ENCODE results near the gene TUT4. TPM values are rescaled to one million over a fixed set of nuclear protein-coding genes. Genes with fewer than 3 reads are reported as not detected.

Gene TUT4
- total RNA-seq, 1 donor = 44.2 TPM

GRCh38 chr1:52518962-52519361 lies 33.9 kb downstream of the TUT4 start:
- Histone ChIP-seq H3K27ac (ENCODE audit: low read depth, low read length) (no peak overlapping the region), H3K4me1 (ENCODE audit: insufficient read depth, low read length) (no peaks in the 10 kb centered on the region), H2AFZ (ENCODE audit: low read length) (no peak overlapping the region), H3K79me2 (ENCODE audit: insufficient read depth, low read length) (peaks cover 4% of the 10 kb centered on the region), H3K9me3 (ENCODE audit: low read depth, low read length) (no peaks in the 10 kb centered on the region), H3K27me3 (ENCODE audit: insufficient read depth, low read length) (no peaks in the 10 kb centered on the region), H3K4me2 (ENCODE audit: insufficient read depth, low read length) (no peak overlapping the region), H3K4me3 (ENCODE audit: insufficient read depth, low read length) (no peak overlapping the region), H3K36me3 (ENCODE audit: insufficient read depth, low read length) (no peaks in the 10 kb centered on the region), H4K20me1 (ENCODE audit: insufficient read depth, low read length) (peaks cover 3% of the 10 kb centered on the region)
- TF ChIP-seq, protein P1, sequence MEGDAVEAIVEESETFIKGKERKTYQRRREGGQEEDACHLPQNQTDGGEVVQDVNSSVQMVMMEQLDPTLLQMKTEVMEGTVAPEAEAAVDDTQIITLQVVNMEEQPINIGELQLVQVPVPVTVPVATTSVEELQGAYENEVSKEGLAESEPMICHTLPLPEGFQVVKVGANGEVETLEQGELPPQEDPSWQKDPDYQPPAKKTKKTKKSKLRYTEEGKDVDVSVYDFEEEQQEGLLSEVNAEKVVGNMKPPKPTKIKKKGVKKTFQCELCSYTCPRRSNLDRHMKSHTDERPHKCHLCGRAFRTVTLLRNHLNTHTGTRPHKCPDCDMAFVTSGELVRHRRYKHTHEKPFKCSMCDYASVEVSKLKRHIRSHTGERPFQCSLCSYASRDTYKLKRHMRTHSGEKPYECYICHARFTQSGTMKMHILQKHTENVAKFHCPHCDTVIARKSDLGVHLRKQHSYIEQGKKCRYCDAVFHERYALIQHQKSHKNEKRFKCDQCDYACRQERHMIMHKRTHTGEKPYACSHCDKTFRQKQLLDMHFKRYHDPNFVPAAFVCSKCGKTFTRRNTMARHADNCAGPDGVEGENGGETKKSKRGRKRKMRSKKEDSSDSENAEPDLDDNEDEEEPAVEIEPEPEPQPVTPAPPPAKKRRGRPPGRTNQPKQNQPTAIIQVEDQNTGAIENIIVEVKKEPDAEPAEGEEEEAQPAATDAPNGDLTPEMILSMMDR (IDR thresholded peaks at IDR 0.05; ENCODE audit: extremely low read depth, low read depth, low read length) = no peak
- DNase-seq (ENCODE audit: insufficient read length, low spot score, missing footprints) = no peak

DNA sequence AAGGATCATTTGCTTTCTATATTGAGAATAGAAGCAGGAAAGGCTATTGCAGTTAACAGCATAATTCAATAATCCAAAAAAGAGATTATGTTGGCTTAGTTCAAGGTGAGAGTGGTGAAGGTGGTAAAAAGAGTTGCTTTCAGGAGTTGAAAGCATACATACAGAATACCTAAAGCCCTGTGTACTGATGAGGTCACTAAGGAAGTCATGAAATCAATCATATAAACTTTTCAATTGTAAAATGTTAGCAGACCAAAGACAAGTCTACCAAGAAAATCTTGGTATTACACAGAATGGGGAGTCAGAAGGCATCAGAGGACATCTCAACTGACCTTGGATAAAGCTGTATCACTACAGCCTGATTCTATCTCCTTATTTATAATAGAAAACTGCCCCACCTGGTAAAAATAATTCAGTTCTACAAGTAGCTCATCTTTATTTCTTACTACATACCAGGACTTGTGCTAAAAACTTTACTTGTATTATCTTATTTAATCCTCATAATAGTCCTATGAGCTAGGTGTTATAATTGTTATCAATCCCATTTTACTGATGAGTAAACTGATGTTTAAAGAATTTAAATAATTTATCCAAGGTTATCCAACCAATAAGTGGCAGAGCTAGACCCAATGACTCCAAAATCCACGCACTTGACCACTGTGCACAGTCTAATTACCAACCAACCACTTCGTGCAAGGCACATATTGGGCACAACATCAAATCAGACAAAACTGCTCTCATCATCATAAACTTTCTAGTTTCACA lies 40.9 kb downstream of the TUT4 start:
- Histone ChIP-seq H3K4me2 (ENCODE audit: insufficient read depth, low read length) (no peak overlapping the region), H3K9me3 (ENCODE audit: low read depth, low read length) (no peaks in the 10 kb centered on the region), H4K20me1 (ENCODE audit: insufficient read depth, low read length) (no peaks in the 10 kb centered on the region), H3K79me2 (ENCODE audit: insufficient read depth, low read length) (no peaks in the 10 kb centered on the region), H3K27me3 (ENCODE audit: insufficient read depth, low read length) (no peaks in the 10 kb centered on the region), H3K27ac (ENCODE audit: low read depth, low read length) (no peak overlapping the region), H2AFZ (ENCODE audit: low read length) (no peak overlapping the region), H3K36me3 (ENCODE audit: insufficient read depth, low read length) (no peaks in the 10 kb centered on the region), H3K4me3 (ENCODE audit: insufficient read depth, low read length) (no peak overlapping the region), H3K4me1 (ENCODE audit: insufficient read depth, low read length) (no peaks in the 10 kb centered on the region)
- TF ChIP-seq, protein P1 (IDR thresholded peaks at IDR 0.05; ENCODE audit: extremely low read depth, low read depth, low read length) = no peak
- no peak for DNase-seq (ENCODE audit: insufficient read length, low spot score, missing footprints)

DNA sequence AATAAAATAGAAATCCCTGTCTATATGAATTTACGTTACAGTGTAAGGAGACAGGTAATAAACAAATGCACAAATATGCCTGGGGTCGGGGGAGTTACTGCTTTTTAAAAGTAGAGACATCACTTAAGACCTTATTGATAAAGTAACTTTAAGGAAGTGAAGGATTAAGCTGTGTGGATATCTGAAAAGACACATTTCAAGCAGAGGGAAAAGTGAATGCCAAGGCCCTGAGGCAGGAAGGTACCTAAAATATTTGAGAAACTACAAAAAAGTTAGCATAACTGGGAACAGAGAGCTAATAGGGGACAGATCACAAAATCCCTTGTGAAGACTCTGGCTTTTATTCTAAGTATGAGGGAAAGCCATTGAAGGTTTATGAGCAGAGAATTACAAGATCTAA lies 41.5 kb downstream of the TUT4 start:
- TF ChIP-seq, protein P1 (IDR thresholded peaks at IDR 0.05; ENCODE audit: extremely low read depth, low read depth, low read length) = no peak
- H4K20me1 ChIP-seq (ENCODE audit: insufficient read depth, low read length) = no peaks in the 10 kb centered on the region

GRCh38 chr1:52506920-52507546 lies 45.9 kb downstream of the TUT4 start:
- TF ChIP-seq, protein P1 (IDR thresholded peaks at IDR 0.05; ENCODE audit: extremely low read depth, low read depth, low read length) = no peak
- DNase-seq (ENCODE audit: insufficient read length, low spot score, missing footprints) = no peak

More for the DNA sequence above, 41.5 kb downstream of the TUT4 start:
- no peak overlapping the region for H3K4me3 ChIP-seq (ENCODE audit: insufficient read depth, low read length)
- H3K9me3 ChIP-seq (ENCODE audit: low read depth, low read length) = no peaks in the 10 kb centered on the region
- no peaks in the 10 kb centered on the region for H3K36me3 ChIP-seq (ENCODE audit: insufficient read depth, low read length)
- no peaks in the 10 kb centered on the region for H3K4me1 ChIP-seq (ENCODE audit: insufficient read depth, low read length)
- H3K27ac ChIP-seq (ENCODE audit: low read depth, low read length) = no peak overlapping the region
- no peaks in the 10 kb centered on the region for H3K27me3 ChIP-seq (ENCODE audit: insufficient read depth, low read length)
- no peaks in the 10 kb centered on the region for H3K79me2 ChIP-seq (ENCODE audit: insufficient read depth, low read length)
- H2AFZ ChIP-seq (ENCODE audit: low read length) = no peak overlapping the region
- DNase-seq (ENCODE audit: insufficient read length, low spot score, missing footprints) = no peak
- no peak overlapping the region for H3K4me2 ChIP-seq (ENCODE audit: insufficient read depth, low read length)

More at GRCh38 chr1:52506920-52507546, 45.9 kb downstream of the TUT4 start:
- Histone ChIP-seq H4K20me1 (ENCODE audit: insufficient read depth, low read length) (no peaks in the 10 kb centered on the region), H2AFZ (ENCODE audit: low read length) (no peak overlapping the region), H3K4me1 (ENCODE audit: insufficient read depth, low read length) (no peaks in the 10 kb centered on the region), H3K36me3 (ENCODE audit: insufficient read depth, low read length) (no peaks in the 10 kb centered on the region), H3K79me2 (ENCODE audit: insufficient read depth, low read length) (no peaks in the 10 kb centered on the region), H3K27ac (ENCODE audit: low read depth, low read length) (no peak overlapping the region), H3K4me2 (ENCODE audit: insufficient read depth, low read length) (no peak overlapping the region), H3K9me3 (ENCODE audit: low read depth, low read length) (no peaks in the 10 kb centered on the region), H3K27me3 (ENCODE audit: insufficient read depth, low read length) (no peaks in the 10 kb centered on the region), H3K4me3 (ENCODE audit: insufficient read depth, low read length) (no peak overlapping the region)
